Calu3 (cell line): ENCODE results near the gene CAPN9. TPM values are rescaled to one million over a fixed set of nuclear protein-coding genes. Genes with fewer than 3 reads are reported as not detected.

Experiments
- BruUV-seq: library from RNA; stranded (reverse); fragments of 400-500 nt; replicated peaks from 2 replicates; lab custom pipeline; 2021; lab: Mats Ljungman, UMichigan
- CTCF ChIA-PET: fragments of 300-600 bp; sonication (Branson Sonifier 250); formaldehyde crosslinking; loops from one replicate; lab custom pipeline; 2022; ENCODE audit warnings: antibody characterized with exemption; lab: Charles Lee
- DNase-seq: peaks from one replicate; pipeline ENCODE4 v3.0.0; 2022
- H3K27ac Mint-ChIP-seq: one replicate; pipeline ENCODE4 v1.8.0; 2022; ENCODE audit warnings: mixed read lengths; ENCODE audit not compliant: unreplicated experiment
- H3K27me3 Mint-ChIP-seq: one replicate; pipeline ENCODE4 v1.8.0; 2022; ENCODE audit warnings: mixed read lengths; ENCODE audit not compliant: unreplicated experiment
- H3K36me3 Mint-ChIP-seq: one replicate; pipeline ENCODE4 v1.8.0; 2022; ENCODE audit warnings: mild to moderate bottlenecking, moderate library complexity, mixed read lengths; ENCODE audit not compliant: insufficient read depth, unreplicated experiment
- H3K4me1 Mint-ChIP-seq: one replicate; pipeline ENCODE4 v1.8.0; 2022; ENCODE audit warnings: mild to moderate bottlenecking, low read depth, mixed read lengths; ENCODE audit not compliant: unreplicated experiment
- H3K4me3 Mint-ChIP-seq: one replicate; pipeline ENCODE4 v1.8.0; 2022; ENCODE audit warnings: mild to moderate bottlenecking, low read depth, moderate library complexity, mixed read lengths; ENCODE audit not compliant: unreplicated experiment
- H3K9me3 Mint-ChIP-seq: one replicate; pipeline ENCODE4 v1.8.0; 2022; ENCODE audit warnings: low read depth, mixed read lengths; ENCODE audit not compliant: unreplicated experiment
- intact Hi-C: fragments of 100-400 bp; cut with micrococcal nuclease; formaldehyde crosslinking; loops from one replicate; pipeline ENCODE4 v1.10.0; 2022; ENCODE audit not compliant: unreplicated experiment
- total RNA-seq: library from RNA; stranded (reverse); gene quantifications from 2 replicates; pipeline ENCODE4 v1.2.3, GENCODE V29; 2022
- TF ChIP-seq, protein P1 (sequence below): fragments of 200-600 bp; IDR thresholded peaks from one replicate; pipeline ENCODE4 v1.8.0; 2022; ENCODE audit warnings: antibody characterized with exemption; ENCODE audit not compliant: unreplicated experiment

CAPN9 gene
- total RNA-seq, 1 experiment from 2014 or later, result not detected

GRCh38 chr1:230790026-230790425 is 42.8 kb downstream of the CAPN9 start:
- Mint-ChIP-seq H3K27me3 (peaks cover 7% of the 10 kb centered on the region), H3K27ac (no peak overlapping the region), H3K4me3 (no peak overlapping the region), H3K4me1 (no peaks in the 10 kb centered on the region), H3K36me3 (no peaks in the 10 kb centered on the region), H3K9me3 (no peaks in the 10 kb centered on the region)
- CTCF ChIA-PET, result interaction anchor here (1.0 kb wide), 1 partner anchor 8 kb away, joined by 7 read pairs; no protein-coding TSS in a partner anchor
- BruUV-seq, result no TSS peak
- TF ChIP-seq, protein P1, sequence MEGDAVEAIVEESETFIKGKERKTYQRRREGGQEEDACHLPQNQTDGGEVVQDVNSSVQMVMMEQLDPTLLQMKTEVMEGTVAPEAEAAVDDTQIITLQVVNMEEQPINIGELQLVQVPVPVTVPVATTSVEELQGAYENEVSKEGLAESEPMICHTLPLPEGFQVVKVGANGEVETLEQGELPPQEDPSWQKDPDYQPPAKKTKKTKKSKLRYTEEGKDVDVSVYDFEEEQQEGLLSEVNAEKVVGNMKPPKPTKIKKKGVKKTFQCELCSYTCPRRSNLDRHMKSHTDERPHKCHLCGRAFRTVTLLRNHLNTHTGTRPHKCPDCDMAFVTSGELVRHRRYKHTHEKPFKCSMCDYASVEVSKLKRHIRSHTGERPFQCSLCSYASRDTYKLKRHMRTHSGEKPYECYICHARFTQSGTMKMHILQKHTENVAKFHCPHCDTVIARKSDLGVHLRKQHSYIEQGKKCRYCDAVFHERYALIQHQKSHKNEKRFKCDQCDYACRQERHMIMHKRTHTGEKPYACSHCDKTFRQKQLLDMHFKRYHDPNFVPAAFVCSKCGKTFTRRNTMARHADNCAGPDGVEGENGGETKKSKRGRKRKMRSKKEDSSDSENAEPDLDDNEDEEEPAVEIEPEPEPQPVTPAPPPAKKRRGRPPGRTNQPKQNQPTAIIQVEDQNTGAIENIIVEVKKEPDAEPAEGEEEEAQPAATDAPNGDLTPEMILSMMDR, result no peak
- no peak for DNase-seq
- intact Hi-C loops, result no loop called here

GRCh38 chr1:230791986-230792564 is 44.9 kb downstream of the CAPN9 start:
- intact Hi-C loops, result no loop called here
- TF ChIP-seq, protein P1, result no peak

DNA sequence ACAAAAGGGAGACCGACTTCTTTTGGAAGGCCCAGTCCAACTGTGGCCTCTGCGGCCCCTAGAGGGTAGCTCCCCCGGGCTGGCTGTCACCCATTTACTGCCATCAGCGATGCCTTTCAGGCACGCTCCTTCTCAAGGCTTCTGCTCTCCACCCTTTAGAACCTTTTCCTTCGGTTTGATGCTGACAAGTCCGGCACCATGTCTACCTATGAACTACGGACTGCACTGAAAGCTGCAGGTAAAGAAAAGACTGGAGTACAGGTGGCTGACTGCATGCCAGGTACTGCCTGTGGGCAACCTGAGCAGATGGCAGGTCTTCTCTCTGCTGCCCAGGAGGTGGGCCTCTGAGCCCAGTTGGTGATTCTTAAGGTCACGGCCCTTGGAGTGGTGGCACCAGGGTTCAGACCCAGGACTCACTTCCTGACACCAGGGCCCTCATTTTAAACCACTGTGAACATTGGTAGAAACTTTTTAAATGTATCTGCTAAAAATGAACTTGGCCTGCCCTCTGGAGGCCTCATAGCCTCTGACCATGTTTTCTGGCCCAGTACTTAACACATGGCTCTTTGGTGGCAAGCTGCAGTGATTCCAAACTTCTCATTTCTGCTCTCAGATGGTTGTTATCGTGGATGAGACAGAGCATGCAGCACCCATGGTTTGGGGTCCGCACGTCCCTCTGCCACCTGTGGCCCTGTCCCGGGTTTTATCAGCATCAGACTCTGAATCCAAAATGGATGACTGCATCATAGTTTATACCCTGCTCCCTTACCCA is 45.7 kb downstream of the CAPN9 start:
- no peaks in the 10 kb centered on the region for H3K4me1 Mint-ChIP-seq
- H3K4me3 Mint-ChIP-seq, result no peak overlapping the region
- H3K27me3 Mint-ChIP-seq, result peaks cover 7% of the 10 kb centered on the region
- no peaks in the 10 kb centered on the region for H3K36me3 Mint-ChIP-seq
- DNase-seq, result no peak
- CTCF ChIA-PET, result interaction anchor here (1.1 kb wide), 1 partner anchor 50 kb away, joined by 3 read pairs; no protein-coding TSS in a partner anchor
- no peaks in the 10 kb centered on the region for H3K9me3 Mint-ChIP-seq
- H3K27ac Mint-ChIP-seq, result no peak overlapping the region
- TF ChIP-seq, protein P1, result no peak
- BruUV-seq, result no TSS peak
- intact Hi-C loops, result loop anchor here (1.0 kb wide), 1 partner anchor 161 kb away; no protein-coding TSS in a partner anchor

More at GRCh38 chr1:230791986-230792564, 44.9 kb downstream of the CAPN9 start:
- H3K4me3 Mint-ChIP-seq, result no peak overlapping the region
- no peaks in the 10 kb centered on the region for H3K36me3 Mint-ChIP-seq
- CTCF ChIA-PET, result interaction anchor here (0.6 kb wide), 1 partner anchor 27 kb away, joined by 4 read pairs; no protein-coding TSS in a partner anchor
- no peak for DNase-seq
- no peak overlapping the region for H3K27ac Mint-ChIP-seq
- no peaks in the 10 kb centered on the region for H3K4me1 Mint-ChIP-seq
- no TSS peak for BruUV-seq
- H3K27me3 Mint-ChIP-seq, result peaks cover 7% of the 10 kb centered on the region
- H3K9me3 Mint-ChIP-seq, result no peaks in the 10 kb centered on the region

DNA sequence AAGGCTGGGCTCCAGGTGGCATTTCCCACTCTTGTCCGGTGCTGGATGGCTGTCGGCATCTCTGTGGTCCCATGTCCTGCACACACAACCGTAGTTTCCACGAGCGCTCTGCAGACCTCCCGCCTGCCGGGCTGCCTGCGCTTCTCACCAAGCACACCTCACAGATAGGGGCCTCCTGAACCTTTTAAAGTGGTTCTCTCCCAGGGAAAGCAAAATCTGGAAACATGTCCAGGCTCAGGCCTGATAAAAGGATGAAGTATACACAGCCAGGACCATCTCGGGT is 46.2 kb downstream of the CAPN9 start:
- peaks cover 7% of the 10 kb centered on the region for H3K27me3 Mint-ChIP-seq
- TF ChIP-seq, protein P1, result no peak
- no TSS peak for BruUV-seq
- no peak for DNase-seq
- H3K4me3 Mint-ChIP-seq, result no peak overlapping the region
- H3K4me1 Mint-ChIP-seq, result no peaks in the 10 kb centered on the region
- H3K9me3 Mint-ChIP-seq, result no peaks in the 10 kb centered on the region
- intact Hi-C loops, result loop anchor here (1.0 kb wide), 1 partner anchor 161 kb away; no protein-coding TSS in a partner anchor
- no peak overlapping the region for H3K27ac Mint-ChIP-seq
- CTCF ChIA-PET, result interaction anchor here (1.1 kb wide), 1 partner anchor 51 kb away, joined by 3 read pairs; no protein-coding TSS in a partner anchor
- H3K36me3 Mint-ChIP-seq, result no peaks in the 10 kb centered on the region
